DOHH2 (cell line): ENCODE data around the gene ARFRP1.

ENCODE experiments used
- H3F3A ChIP-seq: fragments of 200-600 bp; sonication (generic), shearing (Covaris generic); 2 replicates; pipeline ENCODE4 v1.6.0; 2016; ENCODE audit warnings: antibody characterized with exemption, mild to moderate bottlenecking; ENCODE audit not compliant: control insufficient read depth, insufficient read depth
- H3K27ac ChIP-seq: fragments of 200-600 bp; sonication (generic); 2 replicates; pipeline ENCODE4 v1.5.1; 2014; ENCODE audit warnings: low read depth, mild to moderate bottlenecking, low read length, moderate library complexity
- H3K27me3 ChIP-seq: fragments of 200-600 bp; sonication (generic); 2 replicates; pipeline ENCODE4 v1.6.1; 2014; ENCODE audit warnings: mild to moderate bottlenecking, low read length, mixed read lengths; ENCODE audit not compliant: control insufficient read depth
- H3K36me3 ChIP-seq: fragments of 200-600 bp; sonication (generic); 2 replicates; pipeline ENCODE4 v1.6.1; 2014; ENCODE audit warnings: mild to moderate bottlenecking, low read length, moderate library complexity, mixed read lengths; ENCODE audit not compliant: control insufficient read depth
- H3K4me1 ChIP-seq: fragments of 200-600 bp; sonication (generic); 2 replicates; pipeline ENCODE4 v1.6.1; 2014; ENCODE audit warnings: mild to moderate bottlenecking, low read length, mixed read lengths; ENCODE audit not compliant: control insufficient read depth
- H3K4me2 ChIP-seq: fragments of 200-600 bp; sonication (generic); 2 replicates; pipeline ENCODE4 v1.6.0; 2014; ENCODE audit warnings: mild to moderate bottlenecking, low read length, moderate library complexity
- H3K4me3 ChIP-seq: fragments of 200-600 bp; sonication (generic); 2 replicates; pipeline ENCODE4 v1.5.1; 2014; ENCODE audit warnings: mild to moderate bottlenecking, low read length, mixed read lengths
- H3K79me2 ChIP-seq: fragments of 200-600 bp; sonication (generic); 2 replicates; pipeline ENCODE4 v1.6.1; 2014; ENCODE audit warnings: mild to moderate bottlenecking, low read length, mixed read lengths; ENCODE audit not compliant: control insufficient read depth
- H3K9me2 ChIP-seq: fragments of 200-600 bp; sonication (generic); replicated peaks from 2 replicates; pipeline ENCODE4 v1.6.1; 2014; ENCODE audit warnings: mild to moderate bottlenecking, low read length, mixed read lengths; ENCODE audit not compliant: control insufficient read depth
- H3K9me3 ChIP-seq: fragments of 200-600 bp; sonication (generic); 2 replicates; pipeline ENCODE4 v1.6.1; 2014; ENCODE audit warnings: antibody characterized with exemption, low read length, mixed read lengths; ENCODE audit not compliant: control insufficient read depth, insufficient read depth
- H4K20me1 ChIP-seq: fragments of 200-600 bp; sonication (generic); 2 replicates; pipeline ENCODE4 v1.6.0; 2014; ENCODE audit warnings: low read depth, mild to moderate bottlenecking, antibody characterized with exemption, low read length, moderate library complexity; ENCODE audit not compliant: control insufficient read depth, insufficient read depth
- EZH2phosphoT487 ChIP-seq: fragments of 200-600 bp; sonication (generic); IDR thresholded peaks from 2 replicates; pipeline ENCODE4 v1.6.1; 2017; ENCODE audit warnings: borderline replicate concordance, mild to moderate bottlenecking, antibody characterized with exemption, low read length, moderate library complexity, mixed read lengths
- TF ChIP-seq, protein P1 (sequence below): fragments of 200-600 bp; sonication (generic); IDR thresholded peaks from one replicate; pipeline ENCODE4 v1.5.1; 2014; ENCODE audit warnings: antibody characterized with exemption, mild to moderate bottlenecking, low read depth, low read length; ENCODE audit not compliant: poor library complexity, severe bottlenecking

The ARFRP1 gene

DNA sequence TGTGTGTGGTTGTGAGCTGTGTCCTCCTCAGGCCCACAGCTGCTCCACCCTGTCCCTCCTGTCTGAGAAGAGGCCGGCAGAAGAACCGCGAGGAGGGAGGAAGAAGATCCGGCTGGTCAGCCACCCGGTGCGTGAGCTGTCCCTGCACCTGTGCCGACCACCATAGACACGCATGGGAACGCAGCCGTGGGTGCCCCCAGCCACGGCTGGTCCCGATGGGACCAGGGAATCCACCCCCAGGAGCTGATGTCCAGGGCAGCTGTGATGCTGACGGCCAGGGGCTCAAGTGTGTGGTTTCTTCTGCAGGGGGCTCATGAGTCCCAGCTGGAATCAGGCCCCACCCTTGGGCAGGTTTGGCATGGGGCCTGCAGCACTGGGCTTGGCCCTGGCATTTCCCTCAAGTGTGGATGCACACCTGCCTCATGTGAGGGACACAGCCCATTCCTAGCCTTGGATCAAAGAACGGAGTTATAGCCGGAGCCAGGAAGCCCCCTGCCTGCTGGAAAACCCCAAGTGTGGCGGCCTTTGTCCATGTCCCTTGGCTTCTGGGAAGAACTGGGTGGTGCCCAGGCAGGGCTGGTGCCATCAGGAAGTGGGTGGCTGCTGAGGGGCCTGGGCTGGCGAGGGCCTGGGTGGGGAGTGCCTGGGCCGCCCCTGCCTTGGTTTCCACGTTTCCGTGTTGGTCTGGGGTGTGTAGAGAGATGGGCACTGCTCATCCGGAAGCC is 15.9 kb downstream of the ARFRP1 start:
- Histone ChIP-seq H3F3A (no peaks in the 10 kb centered on the region), H3K79me2 (no peaks in the 10 kb centered on the region), H3K27me3 (no peaks in the 10 kb centered on the region), H3K4me3 (no peak overlapping the region), H3K9me2 (no peaks in the 10 kb centered on the region), H3K4me1 (no peaks in the 10 kb centered on the region), H3K9me3 (no peaks in the 10 kb centered on the region), H3K4me2 (no peak overlapping the region), H3K36me3 (peaks cover 12% of the 10 kb centered on the region), H4K20me1 (no peaks in the 10 kb centered on the region), H3K27ac (no peak overlapping the region)
- no peak for TF ChIP-seq EZH2phosphoT487

DNA sequence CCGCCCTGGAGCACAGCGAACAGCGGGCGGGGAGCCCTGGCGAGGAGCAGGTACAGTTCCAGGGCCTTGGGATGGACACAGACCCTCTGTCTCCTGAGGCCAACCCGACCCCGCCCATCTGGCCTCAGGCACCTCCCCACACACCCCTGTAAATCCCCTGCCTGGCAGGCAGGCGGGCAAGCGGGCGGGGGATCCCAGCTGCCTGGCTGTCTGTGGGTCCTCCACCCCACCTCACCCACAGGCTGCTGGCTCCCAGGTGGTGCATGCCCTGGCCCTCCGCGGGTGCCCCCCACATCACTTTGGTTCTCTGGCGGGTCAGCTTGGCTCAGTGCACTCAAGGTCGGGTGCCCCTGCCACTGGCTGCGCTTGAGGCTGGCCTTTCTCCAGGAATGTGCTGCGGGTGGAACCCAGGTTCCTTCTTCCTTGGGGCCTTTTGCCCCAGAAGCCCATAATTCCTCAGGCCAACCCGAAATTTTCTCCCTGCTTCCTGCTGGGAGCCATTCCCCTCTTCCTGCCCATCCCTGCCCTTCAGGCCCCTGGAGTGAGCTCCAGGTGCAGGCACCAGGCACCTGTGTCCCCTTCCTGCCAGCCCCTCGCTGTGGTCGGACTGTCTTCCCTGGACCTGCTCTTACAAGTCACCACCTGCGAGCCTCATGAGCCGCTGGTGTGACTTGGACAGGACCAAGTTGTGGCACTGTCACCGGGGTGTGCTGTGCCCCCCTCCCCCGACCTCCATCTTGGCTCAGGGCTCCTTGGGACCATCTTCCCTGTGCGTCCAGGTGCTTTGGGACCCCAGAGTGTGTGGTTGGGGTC is 16.7 kb downstream of the ARFRP1 start:
- Histone ChIP-seq H3K9me2 (no peaks in the 10 kb centered on the region), H3F3A (no peaks in the 10 kb centered on the region), H3K4me3 (no peak overlapping the region), H3K4me1 (no peaks in the 10 kb centered on the region), H3K9me3 (no peaks in the 10 kb centered on the region), H3K36me3 (peaks cover 12% of the 10 kb centered on the region), H3K4me2 (no peak overlapping the region), H4K20me1 (no peaks in the 10 kb centered on the region), H3K79me2 (no peaks in the 10 kb centered on the region), H3K27me3 (no peaks in the 10 kb centered on the region), H3K27ac (no peak overlapping the region)
- TF ChIP-seq, protein P1, sequence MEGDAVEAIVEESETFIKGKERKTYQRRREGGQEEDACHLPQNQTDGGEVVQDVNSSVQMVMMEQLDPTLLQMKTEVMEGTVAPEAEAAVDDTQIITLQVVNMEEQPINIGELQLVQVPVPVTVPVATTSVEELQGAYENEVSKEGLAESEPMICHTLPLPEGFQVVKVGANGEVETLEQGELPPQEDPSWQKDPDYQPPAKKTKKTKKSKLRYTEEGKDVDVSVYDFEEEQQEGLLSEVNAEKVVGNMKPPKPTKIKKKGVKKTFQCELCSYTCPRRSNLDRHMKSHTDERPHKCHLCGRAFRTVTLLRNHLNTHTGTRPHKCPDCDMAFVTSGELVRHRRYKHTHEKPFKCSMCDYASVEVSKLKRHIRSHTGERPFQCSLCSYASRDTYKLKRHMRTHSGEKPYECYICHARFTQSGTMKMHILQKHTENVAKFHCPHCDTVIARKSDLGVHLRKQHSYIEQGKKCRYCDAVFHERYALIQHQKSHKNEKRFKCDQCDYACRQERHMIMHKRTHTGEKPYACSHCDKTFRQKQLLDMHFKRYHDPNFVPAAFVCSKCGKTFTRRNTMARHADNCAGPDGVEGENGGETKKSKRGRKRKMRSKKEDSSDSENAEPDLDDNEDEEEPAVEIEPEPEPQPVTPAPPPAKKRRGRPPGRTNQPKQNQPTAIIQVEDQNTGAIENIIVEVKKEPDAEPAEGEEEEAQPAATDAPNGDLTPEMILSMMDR = no peak
- no peak for TF ChIP-seq EZH2phosphoT487

GRCh38 chr20:63690003-63690897 is 17.5 kb downstream of the ARFRP1 start:
- H3K36me3 ChIP-seq = peaks cover 12% of the 10 kb centered on the region
- no peak overlapping the region for H3K4me2 ChIP-seq
- no peak overlapping the region for H3K27ac ChIP-seq
- no peaks in the 10 kb centered on the region for H3K9me3 ChIP-seq
- H3K4me1 ChIP-seq = no peaks in the 10 kb centered on the region
- no peak overlapping the region for H3K4me3 ChIP-seq
- H3K9me2 ChIP-seq = no peaks in the 10 kb centered on the region
- no peaks in the 10 kb centered on the region for H3F3A ChIP-seq
- TF ChIP-seq EZH2phosphoT487 = no peak
- TF ChIP-seq, protein P1 = no peak
- no peaks in the 10 kb centered on the region for H4K20me1 ChIP-seq
- H3K79me2 ChIP-seq = no peaks in the 10 kb centered on the region
- no peaks in the 10 kb centered on the region for H3K27me3 ChIP-seq
